ENCODE measurements around the gene ABCA12. TPM values are rescaled to one million over a fixed set of nuclear protein-coding genes. Genes with fewer than 3 reads are reported as not detected.

ABCA12 gene
- total and polyA plus RNA-seq, 12 donors, result under 0.01 to 0.04 TPM; not detected in 10

DNA sequence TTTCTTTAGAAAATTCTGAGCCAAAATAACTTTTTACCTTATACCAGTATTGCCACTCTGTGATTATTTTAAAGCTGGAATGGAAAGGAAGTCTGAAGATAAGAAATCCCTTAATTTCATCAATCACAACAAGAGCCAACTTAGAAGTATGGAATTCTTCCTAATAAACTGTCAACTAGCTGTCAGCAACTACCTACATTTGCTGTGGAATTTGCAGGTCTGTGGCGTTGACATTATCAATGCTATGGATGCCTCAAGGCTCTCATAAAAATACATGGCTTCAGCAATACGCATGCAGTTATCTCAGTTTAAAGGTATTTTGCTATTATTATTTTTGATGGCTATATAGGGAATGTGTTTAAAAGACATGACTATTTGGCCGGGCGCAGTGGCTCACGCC, 108.5 kb downstream of the ABCA12 start:
- 85 to 91% (median 90%) methylated on average over 5 of the region's 5 CpGs for WGBS, 4 donors
- DNase-seq, result no peak
- TF ChIP-seq, protein P1, sequence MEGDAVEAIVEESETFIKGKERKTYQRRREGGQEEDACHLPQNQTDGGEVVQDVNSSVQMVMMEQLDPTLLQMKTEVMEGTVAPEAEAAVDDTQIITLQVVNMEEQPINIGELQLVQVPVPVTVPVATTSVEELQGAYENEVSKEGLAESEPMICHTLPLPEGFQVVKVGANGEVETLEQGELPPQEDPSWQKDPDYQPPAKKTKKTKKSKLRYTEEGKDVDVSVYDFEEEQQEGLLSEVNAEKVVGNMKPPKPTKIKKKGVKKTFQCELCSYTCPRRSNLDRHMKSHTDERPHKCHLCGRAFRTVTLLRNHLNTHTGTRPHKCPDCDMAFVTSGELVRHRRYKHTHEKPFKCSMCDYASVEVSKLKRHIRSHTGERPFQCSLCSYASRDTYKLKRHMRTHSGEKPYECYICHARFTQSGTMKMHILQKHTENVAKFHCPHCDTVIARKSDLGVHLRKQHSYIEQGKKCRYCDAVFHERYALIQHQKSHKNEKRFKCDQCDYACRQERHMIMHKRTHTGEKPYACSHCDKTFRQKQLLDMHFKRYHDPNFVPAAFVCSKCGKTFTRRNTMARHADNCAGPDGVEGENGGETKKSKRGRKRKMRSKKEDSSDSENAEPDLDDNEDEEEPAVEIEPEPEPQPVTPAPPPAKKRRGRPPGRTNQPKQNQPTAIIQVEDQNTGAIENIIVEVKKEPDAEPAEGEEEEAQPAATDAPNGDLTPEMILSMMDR (IDR thresholded peaks at IDR 0.05), result no peak
- TF ChIP-seq POLR2A (IDR thresholded peaks at IDR 0.05), result no peak

GRCh38 chr2:215028231-215028630, 110.2 kb downstream of the ABCA12 start:
- no peak overlapping the region for H3K27ac ChIP-seq
- intact Hi-C loops (cut with DNase I), result no loop called here
- H3K4me1 ChIP-seq (replicated peaks in 1 of 2), result no peaks in the 10 kb centered on the region
- no peak overlapping the region for H3K4me3 ChIP-seq
- H3K27me3 ChIP-seq, result no peaks in the 10 kb centered on the region
- H3K36me3 ChIP-seq (replicated peaks in 1 of 2), result no peaks in the 10 kb centered on the region
- no peaks in the 10 kb centered on the region for H3K9me3 ChIP-seq (replicated peaks in 1 of 3)
- DNase-seq, result no peak
- TF ChIP-seq POLR2A (IDR thresholded peaks at IDR 0.05), result no peak
- TF ChIP-seq, protein P1 (IDR thresholded peaks at IDR 0.05), result no peak
- WGBS, 4 donors, result 76 to 93% (median 86%) methylated on average over 1 of the region's 1 CpG

More for the DNA sequence above, 108.5 kb downstream of the ABCA12 start:
- Histone ChIP-seq H3K36me3 (replicated peaks in 1 of 2) (no peaks in the 10 kb centered on the region), H3K4me3 (no peak overlapping the region), H3K27ac (no peak overlapping the region), H3K9me3 (replicated peaks in 1 of 3) (no peaks in the 10 kb centered on the region), H3K4me1 (replicated peaks in 1 of 2) (no peaks in the 10 kb centered on the region), H3K27me3 (no peaks in the 10 kb centered on the region)
- intact Hi-C loops (cut with DNase I), result no loop called here

DNA sequence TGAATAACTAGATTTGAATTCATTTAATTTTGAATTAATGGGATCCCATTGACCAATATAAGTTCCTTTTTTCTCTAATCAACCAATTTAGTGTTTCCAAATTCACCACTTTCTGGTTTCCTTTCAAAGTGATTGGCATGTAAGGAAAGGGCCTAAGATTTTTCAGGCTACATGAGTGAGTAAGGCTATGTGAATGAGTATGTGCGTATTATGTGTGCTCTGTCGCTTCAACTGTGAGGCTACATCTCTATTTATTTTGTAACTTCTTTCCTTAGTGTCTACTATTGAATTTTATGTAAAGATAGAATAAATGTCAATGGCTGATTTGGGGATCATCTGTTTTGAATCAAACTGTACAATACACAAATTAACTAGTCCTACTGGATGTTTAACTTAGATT, 110.6 kb downstream of the ABCA12 start:
- Histone ChIP-seq H3K9me3 (replicated peaks in 1 of 3) (no peaks in the 10 kb centered on the region), H3K4me1 (replicated peaks in 1 of 2) (no peaks in the 10 kb centered on the region), H3K27ac (no peak overlapping the region), H3K36me3 (replicated peaks in 1 of 2) (no peaks in the 10 kb centered on the region), H3K4me3 (no peak overlapping the region), H3K27me3 (no peaks in the 10 kb centered on the region)
- no peak for DNase-seq
- intact Hi-C loops (cut with DNase I), result no loop called here
- 45 to 49% (median 46%) methylated on average over 2 of the region's 2 CpGs for WGBS, 4 donors
- TF ChIP-seq, protein P1 (IDR thresholded peaks at IDR 0.05), result no peak
- no peak for TF ChIP-seq POLR2A (IDR thresholded peaks at IDR 0.05)

GRCh38 chr2:215022910-215023309, 115.5 kb downstream of the ABCA12 start:
- no peak overlapping the region for H3K27ac ChIP-seq
- WGBS, 4 donors, result 83 to 93% (median 86%) methylated on average over 2 of the region's 2 CpGs
- H3K4me3 ChIP-seq, result no peak overlapping the region
- H3K27me3 ChIP-seq, result no peaks in the 10 kb centered on the region
- no peaks in the 10 kb centered on the region for H3K4me1 ChIP-seq (replicated peaks in 1 of 2)
- intact Hi-C loops (cut with DNase I), result no loop called here
- DNase-seq, result no peak
- H3K36me3 ChIP-seq (replicated peaks in 1 of 2), result no peaks in the 10 kb centered on the region
- H3K9me3 ChIP-seq (replicated peaks in 1 of 3), result no peaks in the 10 kb centered on the region
- TF ChIP-seq, protein P1 (IDR thresholded peaks at IDR 0.05), result no peak
- no peak for TF ChIP-seq POLR2A (IDR thresholded peaks at IDR 0.05)
